ENCODE results near the gene HSD17B2.

Gene HSD17B2

DNA sequence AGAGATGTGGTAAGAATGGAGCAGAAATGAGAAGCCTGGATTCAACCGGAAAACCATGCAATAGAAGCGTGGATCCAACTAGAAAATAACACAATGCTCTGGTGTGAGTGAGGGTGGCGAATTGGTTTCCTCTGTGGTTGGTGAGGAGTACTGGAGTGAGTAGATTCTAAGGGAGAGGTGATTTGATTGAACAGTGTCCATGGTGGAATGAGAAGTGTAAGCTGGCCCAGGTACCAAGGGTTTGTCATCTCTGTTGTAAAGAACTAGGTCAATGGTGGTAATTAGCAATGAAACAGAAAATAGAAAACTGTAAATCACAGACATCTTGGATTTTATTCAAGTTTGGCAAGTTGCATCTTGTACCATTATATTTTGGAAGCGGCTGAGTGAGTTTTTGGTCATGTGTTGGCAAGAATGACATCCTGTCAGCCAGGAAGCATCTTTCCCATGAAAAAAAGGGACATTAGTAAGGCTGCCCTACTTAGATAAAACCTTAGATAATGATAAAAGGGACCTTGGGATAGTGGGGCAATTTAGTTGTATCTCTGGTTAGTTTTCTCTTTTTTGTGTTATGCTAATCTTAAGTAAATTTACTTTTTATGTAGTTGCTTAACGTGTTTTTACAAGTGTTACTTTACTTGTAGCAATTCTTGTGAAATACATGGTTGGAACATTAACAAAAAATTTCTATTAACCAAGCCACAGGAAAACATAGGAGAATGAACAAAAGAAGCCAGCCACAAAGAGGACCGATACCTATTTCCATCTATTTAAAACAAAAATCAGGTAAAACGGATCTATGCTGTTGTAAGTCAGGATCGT, 20.9 kb downstream of the HSD17B2 start:
- no peak overlapping the region for H3K27ac ChIP-seq (ENCODE audit: low read length)
- DNase-seq: no peak
- H4K20me1 ChIP-seq (ENCODE audit: insufficient read depth, low read length): no peaks in the 10 kb centered on the region
- H3K36me3 ChIP-seq (replicated peaks; ENCODE audit: insufficient read depth, low read length): no peaks in the 10 kb centered on the region
- H3K4me1 ChIP-seq (ENCODE audit: low read length): no peaks in the 10 kb centered on the region
- H3K9me3 ChIP-seq (replicated peaks; ENCODE audit: insufficient read depth, low read length): no peaks in the 10 kb centered on the region
- TF ChIP-seq, protein P1, sequence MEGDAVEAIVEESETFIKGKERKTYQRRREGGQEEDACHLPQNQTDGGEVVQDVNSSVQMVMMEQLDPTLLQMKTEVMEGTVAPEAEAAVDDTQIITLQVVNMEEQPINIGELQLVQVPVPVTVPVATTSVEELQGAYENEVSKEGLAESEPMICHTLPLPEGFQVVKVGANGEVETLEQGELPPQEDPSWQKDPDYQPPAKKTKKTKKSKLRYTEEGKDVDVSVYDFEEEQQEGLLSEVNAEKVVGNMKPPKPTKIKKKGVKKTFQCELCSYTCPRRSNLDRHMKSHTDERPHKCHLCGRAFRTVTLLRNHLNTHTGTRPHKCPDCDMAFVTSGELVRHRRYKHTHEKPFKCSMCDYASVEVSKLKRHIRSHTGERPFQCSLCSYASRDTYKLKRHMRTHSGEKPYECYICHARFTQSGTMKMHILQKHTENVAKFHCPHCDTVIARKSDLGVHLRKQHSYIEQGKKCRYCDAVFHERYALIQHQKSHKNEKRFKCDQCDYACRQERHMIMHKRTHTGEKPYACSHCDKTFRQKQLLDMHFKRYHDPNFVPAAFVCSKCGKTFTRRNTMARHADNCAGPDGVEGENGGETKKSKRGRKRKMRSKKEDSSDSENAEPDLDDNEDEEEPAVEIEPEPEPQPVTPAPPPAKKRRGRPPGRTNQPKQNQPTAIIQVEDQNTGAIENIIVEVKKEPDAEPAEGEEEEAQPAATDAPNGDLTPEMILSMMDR (IDR thresholded peaks at IDR 0.05; ENCODE audit: low read length): no peak
- TF ChIP-seq EZH2phosphoT487 (IDR thresholded peaks at IDR 0.05; ENCODE audit: low read length) (no peak), EZH2 (optimal IDR thresholded peaks at IDR 0.05; ENCODE audit: low read depth, low read length) (no peak)
- no peaks in the 10 kb centered on the region for H3K79me2 ChIP-seq (ENCODE audit: low read length)
- H3K4me3 ChIP-seq (ENCODE audit: low read length): no peak overlapping the region
- no peaks in the 10 kb centered on the region for H3F3A ChIP-seq (ENCODE audit: insufficient read depth, low read length)
- H2AFZ ChIP-seq (ENCODE audit: low read length): no peak overlapping the region
- H3K9ac ChIP-seq (ENCODE audit: low read length): no peak overlapping the region
- no peaks in the 10 kb centered on the region for H3K9me2 ChIP-seq (replicated peaks; ENCODE audit: insufficient read depth, low read length)
- H3K4me2 ChIP-seq (ENCODE audit: low read depth, low read length): no peak overlapping the region
- H3K27me3 ChIP-seq (replicated peaks; ENCODE audit: insufficient read depth, low read length): no peaks in the 10 kb centered on the region

DNA sequence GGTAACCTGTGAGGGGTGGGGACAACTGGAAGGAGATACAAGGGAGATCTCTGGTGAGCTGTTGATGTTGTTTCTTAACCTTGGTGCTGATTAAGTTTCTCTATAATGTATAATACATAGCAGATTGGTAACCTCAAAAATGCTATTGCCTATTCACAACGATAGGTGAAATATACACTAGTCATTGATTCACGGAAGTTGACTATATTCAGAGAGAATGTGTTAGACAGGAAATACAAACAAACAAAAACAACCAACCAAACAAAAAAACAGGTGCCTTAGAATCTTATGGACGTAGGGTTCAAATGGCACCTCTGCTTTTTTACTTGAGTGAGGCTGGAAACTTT, 21.5 kb downstream of the HSD17B2 start:
- H3K27ac ChIP-seq (ENCODE audit: low read length): no peak overlapping the region
- no peaks in the 10 kb centered on the region for H4K20me1 ChIP-seq (ENCODE audit: insufficient read depth, low read length)
- no peaks in the 10 kb centered on the region for H3K9me2 ChIP-seq (replicated peaks; ENCODE audit: insufficient read depth, low read length)
- H3K27me3 ChIP-seq (replicated peaks; ENCODE audit: insufficient read depth, low read length): no peaks in the 10 kb centered on the region
- H3K36me3 ChIP-seq (replicated peaks; ENCODE audit: insufficient read depth, low read length): no peaks in the 10 kb centered on the region
- no peak overlapping the region for H3K4me2 ChIP-seq (ENCODE audit: low read depth, low read length)
- H3K4me3 ChIP-seq (ENCODE audit: low read length): no peak overlapping the region
- no peaks in the 10 kb centered on the region for H3K4me1 ChIP-seq (ENCODE audit: low read length)
- no peaks in the 10 kb centered on the region for H3F3A ChIP-seq (ENCODE audit: insufficient read depth, low read length)
- no peak for DNase-seq
- no peaks in the 10 kb centered on the region for H3K9me3 ChIP-seq (replicated peaks; ENCODE audit: insufficient read depth, low read length)
- no peaks in the 10 kb centered on the region for H3K79me2 ChIP-seq (ENCODE audit: low read length)
- H2AFZ ChIP-seq (ENCODE audit: low read length): no peak overlapping the region
- H3K9ac ChIP-seq (ENCODE audit: low read length): no peak overlapping the region
- TF ChIP-seq, protein P1 (IDR thresholded peaks at IDR 0.05; ENCODE audit: low read length): no peak
- no peak for TF ChIP-seq EZH2phosphoT487 (IDR thresholded peaks at IDR 0.05; ENCODE audit: low read length)
- TF ChIP-seq EZH2 (optimal IDR thresholded peaks at IDR 0.05; ENCODE audit: low read depth, low read length): no peak

DNA sequence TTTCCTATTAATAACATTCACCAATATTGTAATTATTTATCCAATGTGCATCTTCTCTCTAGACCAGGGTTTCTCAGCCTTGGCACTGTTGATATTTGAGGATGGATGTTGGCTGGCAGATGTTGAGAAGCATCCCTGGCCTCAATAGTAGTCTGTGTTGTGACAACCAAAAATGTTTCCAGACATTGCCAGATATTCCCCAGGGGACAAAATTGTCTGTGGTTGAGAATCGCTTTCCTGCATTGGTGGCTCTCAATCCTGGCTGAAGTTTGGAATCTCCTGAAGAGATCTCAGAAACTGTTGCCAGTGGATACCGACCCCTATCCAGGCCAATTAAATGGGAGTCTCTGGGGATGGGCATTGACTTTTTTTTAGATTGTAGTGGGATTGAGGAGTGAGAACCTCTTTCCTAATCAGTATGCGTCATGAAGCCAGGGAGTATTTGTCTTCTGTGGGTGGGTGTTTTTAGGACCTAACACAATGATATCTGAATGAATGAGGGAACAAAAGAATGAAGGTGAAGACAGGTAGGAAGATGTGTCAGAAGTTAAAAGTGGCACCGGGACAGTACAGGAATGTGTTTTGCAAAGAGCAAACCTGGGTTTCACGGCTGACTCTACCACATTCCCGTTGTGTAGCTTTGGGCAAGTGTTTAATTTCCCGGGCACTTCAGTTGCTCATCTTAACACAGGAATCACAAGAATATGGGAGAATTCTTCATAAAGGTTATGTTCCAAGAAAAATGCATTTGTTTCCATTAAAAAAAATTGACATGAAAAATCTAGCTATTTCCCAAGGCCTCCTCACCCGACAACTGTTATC, 24.3 kb downstream of the HSD17B2 start:
- no peak for TF ChIP-seq EZH2phosphoT487 (IDR thresholded peaks at IDR 0.05; ENCODE audit: low read length)
- no peak for TF ChIP-seq EZH2 (optimal IDR thresholded peaks at IDR 0.05; ENCODE audit: low read depth, low read length)
- TF ChIP-seq, protein P1 (IDR thresholded peaks at IDR 0.05; ENCODE audit: low read length): no peak
- no peaks in the 10 kb centered on the region for H3F3A ChIP-seq (ENCODE audit: insufficient read depth, low read length)

More for the DNA sequence above, 24.3 kb downstream of the HSD17B2 start:
- H3K9ac ChIP-seq (ENCODE audit: low read length): no peak overlapping the region
- H4K20me1 ChIP-seq (ENCODE audit: insufficient read depth, low read length): no peaks in the 10 kb centered on the region
- no peaks in the 10 kb centered on the region for H3K9me3 ChIP-seq (replicated peaks; ENCODE audit: insufficient read depth, low read length)
- H3K9me2 ChIP-seq (replicated peaks; ENCODE audit: insufficient read depth, low read length): no peaks in the 10 kb centered on the region
- no peaks in the 10 kb centered on the region for H3K4me1 ChIP-seq (ENCODE audit: low read length)
- no peak overlapping the region for H3K4me2 ChIP-seq (ENCODE audit: low read depth, low read length)
- H3K79me2 ChIP-seq (ENCODE audit: low read length): no peaks in the 10 kb centered on the region
- no peak for DNase-seq
- no peak overlapping the region for H2AFZ ChIP-seq (ENCODE audit: low read length)
- no peaks in the 10 kb centered on the region for H3K27me3 ChIP-seq (replicated peaks; ENCODE audit: insufficient read depth, low read length)
- no peaks in the 10 kb centered on the region for H3K36me3 ChIP-seq (replicated peaks; ENCODE audit: insufficient read depth, low read length)
- H3K27ac ChIP-seq (ENCODE audit: low read length): no peak overlapping the region
- no peak overlapping the region for H3K4me3 ChIP-seq (ENCODE audit: low read length)

All from MM.1S (cell line).